HepG2 (cell line): ENCODE measurements around the gene ZNRF3. TPM values are rescaled to one million over a fixed set of nuclear protein-coding genes. Genes with fewer than 3 reads are reported as not detected.
A peak's percentile ranks its signal among the peaks of the same experiment; 100 is the strongest.

ENCODE experiments used
- ATAC-seq: fragments of 200-7000 bp; cut with Tn5 transposase; 3 replicates; pipeline ENCODE4 v1.9.1; 2020; ENCODE audit warnings: mild to moderate bottlenecking, moderate library complexity
- BruUV-seq: library from RNA; stranded (reverse); fragments of 400-500 nt; replicated peaks from 2 replicates; lab custom pipeline; 2021; lab: Mats Ljungman, UMichigan
- CTCF ChIA-PET: fragments of 300-600 bp; formaldehyde crosslinking; extraction: SDS; loops from one replicate; lab custom pipeline; 2021; ENCODE audit warnings: low total read pairs, inconsistent platforms, low intra/inter-chr PET ratio; lab: Yijun Ruan, JAX
- POLR2A ChIA-PET: fragments of 350-600 bp; sonication (Branson Sonifier 250); formaldehyde crosslinking; loops from one replicate; lab custom pipeline; 2020; ENCODE audit warnings: antibody characterized with exemption, inconsistent platforms; lab: Yijun Ruan, JAX
- DNase-seq: peaks from one replicate; pipeline ENCODE4 v3.0.0-alpha.2; 2015; ENCODE audit warnings: low spot score
- FAIRE-seq: peaks from 3 replicates; lab custom pipeline; 2011; peaks lifted over from hg19 to GRCh38; lab: Jason Lieb, UNC
- H2AFZ ChIP-seq: one replicate; pipeline ENCODE4 v1.6.1; 2011; ENCODE audit warnings: low read length, inconsistent platforms
- H3K27ac ChIP-seq: fragments of 300-600 bp; 3 replicates; pipeline ENCODE4 v1.8.0; 2011; ENCODE audit warnings: mixed run types, mild to moderate bottlenecking, mixed read lengths, low read length, inconsistent platforms; ENCODE audit not compliant: insufficient read depth; ENCODE audit errors: extremely low read length
- H3K27me3 ChIP-seq, 2 experiments: fragments of 200-600 bp in 1 of 2; 2 replicates in 1 of 2; 3 replicates in 1 of 2; pipeline versions ENCODE4 v1.6.0 to v1.8.0; 2011; ENCODE audit warnings: low read length in 2 of 2, mild to moderate bottlenecking in 2 of 2, moderate library complexity in 2 of 2, inconsistent platforms in 1 of 2; ENCODE audit not compliant: insufficient read depth in 2 of 2, control insufficient read depth in 1 of 2
- H3K36me3 ChIP-seq, 2 experiments: fragments of 200-600 bp in 1 of 2; replicated peaks in 1 of 2; 2 replicates in 1 of 2; 3 replicates in 1 of 2; pipeline versions ENCODE4 v1.5.1 to v1.8.0; 2011; ENCODE audit warnings: low read length in 2 of 2, inconsistent platforms in 1 of 2; ENCODE audit not compliant: insufficient read depth in 2 of 2, control insufficient read depth in 1 of 2
- H3K4me1 ChIP-seq: 2 replicates; pipeline ENCODE4 v1.5.1; 2012; ENCODE audit warnings: low read length, inconsistent platforms; ENCODE audit not compliant: insufficient read depth
- H3K4me2 ChIP-seq: 2 replicates; pipeline ENCODE4 v1.6.0; 2011; ENCODE audit warnings: low read depth, low read length, inconsistent platforms
- H3K4me3 ChIP-seq, 3 experiments: fragments of 200-600 bp in 1 of 3; sonication (generic), shearing (Covaris generic) in 1 of 3; replicated peaks in 1 of 3; 2 replicates each; pipeline ENCODE4 v1.5.1; 2011 to 2016; ENCODE audit warnings: low read length in 3 of 3, inconsistent platforms in 2 of 3, low read depth in 2 of 3, mild to moderate bottlenecking in 2 of 3, control low read depth in 1 of 3, mixed read lengths in 1 of 3; ENCODE audit not compliant: insufficient read depth in 1 of 3
- H3K79me2 ChIP-seq: one replicate; pipeline ENCODE4 v1.6.1; 2011; ENCODE audit warnings: low read length, inconsistent platforms; ENCODE audit not compliant: insufficient read depth
- H3K9ac ChIP-seq: 2 replicates; pipeline ENCODE4 v1.6.0; 2011; ENCODE audit warnings: mild to moderate bottlenecking, low read depth, low read length, inconsistent platforms; ENCODE audit not compliant: insufficient read depth
- H3K9me3 ChIP-seq: 2 replicates; pipeline ENCODE4 v1.5.1; 2012; ENCODE audit warnings: mild to moderate bottlenecking, low read length
- H4K20me1 ChIP-seq: 2 replicates; pipeline ENCODE4 v1.6.0; 2011; ENCODE audit warnings: inconsistent platforms, mild to moderate bottlenecking, low read length, moderate library complexity; ENCODE audit not compliant: insufficient read depth
- EP300 ChIP-seq, 3 experiments: sonication (generic) in 1 of 3; formaldehyde crosslinking in 1 of 3; IDR thresholded peaks; 2 replicates each; pipeline versions ENCODE4 v1.5.1 to v1.6.1; 2011 to 2020; ENCODE audit warnings: low read depth in 2 of 3, low read length in 2 of 3, borderline replicate concordance in 1 of 3, improper control_type of control experiment in 1 of 3, mild to moderate bottlenecking in 1 of 3, missing genetic modification reagents in 1 of 3, moderate library complexity in 1 of 3
- MEF2D ChIP-seq: sonication (generic); formaldehyde crosslinking; IDR thresholded peaks from 2 replicates; pipeline ENCODE4 v1.5.1; 2020; ENCODE audit warnings: mild to moderate bottlenecking, missing genetic modification reagents
- MIER3 ChIP-seq: IDR thresholded peaks from 2 replicates; pipeline ENCODE4 v1.6.1; 2016; ENCODE audit warnings: missing compliant biosample characterization, borderline replicate concordance
- NFIC ChIP-seq: IDR thresholded peaks from 2 replicates; pipeline ENCODE4 v1.6.1; 2012; ENCODE audit warnings: mild to moderate bottlenecking, low read length, inconsistent platforms
- NR2F6 ChIP-seq, 2 experiments: IDR thresholded peaks; 2 replicates each; pipeline ENCODE4 v1.6.1; 2016; ENCODE audit warnings: antibody characterized with exemption in 1 of 2, mild to moderate bottlenecking in 1 of 2
- PHF21A ChIP-seq: sonication (generic); formaldehyde crosslinking; IDR thresholded peaks from 2 replicates; pipeline ENCODE4 v1.5.0; 2020; ENCODE audit warnings: mild to moderate bottlenecking, missing genetic modification reagents
- RBFOX2 ChIP-seq: fragments of 200-400 bp; formaldehyde crosslinking; IDR thresholded peaks from 2 replicates; pipeline ENCODE4 v1.6.1; 2017; ENCODE audit warnings: low read depth, mild to moderate bottlenecking, low read length
- SKI ChIP-seq: fragments of 450-650 bp; IDR thresholded peaks from one replicate; pipeline ENCODE4 v1.6.1; 2018; ENCODE audit warnings: mild to moderate bottlenecking; ENCODE audit not compliant: partially characterized antibody
- TFAP4 ChIP-seq: sonication (generic); IDR thresholded peaks from 2 replicates; pipeline ENCODE4 v1.6.1; 2016; ENCODE audit warnings: low read depth, borderline replicate concordance
- ZNF18 ChIP-seq: sonication (generic); formaldehyde crosslinking; IDR thresholded peaks from 2 replicates; pipeline ENCODE4 v1.8.0; 2022; ENCODE audit warnings: mild to moderate bottlenecking, missing genetic modification reagents; ENCODE audit not compliant: insufficient replicate concordance
- ZNF281 ChIP-seq: sonication (generic); formaldehyde crosslinking; IDR thresholded peaks from 2 replicates; pipeline ENCODE4 v1.4.0; 2020; ENCODE audit warnings: missing genetic modification reagents, borderline replicate concordance
- ZNF878 ChIP-seq: sonication (generic); formaldehyde crosslinking; IDR thresholded peaks from 2 replicates; pipeline ENCODE4 v1.8.1; 2023; ENCODE audit warnings: mild to moderate bottlenecking, missing genetic modification reagents, moderate library complexity
- WGBS: methylation state at CpG from one replicate; pipeline ENCODE4 v1.1.6; 2017; ENCODE audit warnings: low lambda C conversion rate; 5-methylcytosine and 5-hydroxymethylcytosine counted together
- in situ Hi-C: cut with HindIII; loops from 2 replicates; pipeline ENCODE4 v1.10.0; 2017; ENCODE audit warnings: low pct_unique_long_range_greater_than_20kb; ENCODE audit not compliant: extremely low pct_ligation_motif_present
- intact Hi-C: fragments of 100-400 bp; cut with micrococcal nuclease; formaldehyde crosslinking; loops from one replicate; pipeline ENCODE4 v1.10.0; 2022; ENCODE audit not compliant: unreplicated experiment
- polyA plus RNA-seq, 8 experiments: library from polyadenylated mRNA; depleted of rRNA in 3 of 8; stranded (reverse) in 7 of 8; unstranded in 1 of 8; fragments of >200 nt; fragmentation: Illumina TruSeq in 4 of 8; extraction: Trizol in 4 of 8; gene quantifications; 2 replicates each; pipeline versions ENCODE4 v1.2.1 to v1.2.3, GENCODE V29; 2011 to 2016; ENCODE audit warnings: low read depth in 4 of 8, missing spikeins in 1 of 8, mixed read lengths in 1 of 8; ENCODE audit not compliant: insufficient read depth in 1 of 8
- total RNA-seq, 5 experiments: library from RNA; depleted of rRNA; stranded (reverse); fragments of >200 nt; fragmentation: Illumina TruSeq; extraction: Trizol; gene quantifications; 2 replicates each; pipeline ENCODE4 v1.2.3, GENCODE V29; 2016; ENCODE audit warnings: low read depth in 1 of 5
- TF ChIP-seq, protein P1 (sequence below): IDR thresholded peaks from 2 replicates; pipeline ENCODE4 v1.6.1; 2012; ENCODE audit warnings: inconsistent platforms
- TF ChIP-seq, protein P2 (sequence below): sonication (generic); formaldehyde crosslinking; conservative IDR thresholded peaks from 2 replicates; pipeline ENCODE4 v1.8.0; 2022; ENCODE audit warnings: mild to moderate bottlenecking, moderate library complexity, missing genetic modification reagents

The ZNRF3 gene
- total and polyA plus RNA-seq, 2 of the 13 experiments (the other 11 are each of a cell fraction or from before 2014, with no cell fraction given): 20.3 to 36.7 TPM

DNA sequence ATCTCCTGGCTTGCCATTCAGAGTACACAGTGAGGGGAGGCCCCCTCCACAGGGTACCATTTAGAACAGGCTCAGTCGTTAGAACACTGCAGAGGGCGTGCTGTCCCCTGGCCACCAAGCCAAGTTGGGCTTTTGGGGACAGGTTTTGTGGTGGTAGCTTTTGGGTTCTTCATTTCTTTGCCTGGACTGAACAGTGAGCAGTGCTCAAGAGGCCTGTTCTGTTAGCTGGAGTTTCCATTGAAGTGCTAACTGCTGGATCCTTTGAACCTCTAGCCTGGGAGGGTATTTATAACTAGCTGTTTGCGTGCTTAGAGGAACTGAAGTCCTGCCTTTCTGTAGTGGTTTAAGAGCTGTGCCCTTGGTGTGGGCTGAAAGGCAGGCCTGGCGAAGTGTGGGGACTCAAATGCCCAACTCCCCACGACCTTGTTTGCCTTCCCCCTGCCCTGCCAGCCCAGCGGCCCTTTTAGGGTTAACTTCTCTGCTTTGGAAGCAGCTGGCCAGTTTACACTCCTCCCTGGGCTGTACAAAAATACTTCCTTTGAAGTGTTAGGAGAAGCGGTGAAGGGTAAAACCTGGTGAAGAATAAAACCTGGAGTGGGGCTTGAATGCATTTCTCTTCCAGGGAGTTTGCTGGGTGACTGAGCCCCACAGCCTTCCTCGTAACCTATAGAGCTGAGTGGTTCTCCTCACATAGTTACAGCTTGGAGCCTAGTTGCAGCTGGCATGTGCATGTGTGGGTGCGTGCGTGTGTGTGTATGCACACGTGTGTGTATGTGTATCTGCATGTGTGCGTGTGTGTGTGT, 34.6 kb downstream of the ZNRF3 start:
- Histone ChIP-seq H3K27me3 (no peaks in the 10 kb centered on the region), H3K4me1 (peaks cover 100% of the 10 kb centered on the region), H3K4me2 (peak overlapping the region; percentile 63), H3K36me3 (peaks cover 5 to 6% of the 10 kb centered on the region in 2 experiments; a peak in 2 of 5 replicates), H2AFZ (no peak overlapping the region), H3K9me3 (no peaks in the 10 kb centered on the region), H3K27ac (peak overlapping the region; percentile 81), H3K9ac (peak overlapping the region; percentile 62), H3K79me2 (peaks cover 98% of the 10 kb centered on the region), H3K4me3 (peak overlapping the region in 1 of 3 experiments; percentile 44; a peak in 2 of 6 replicates), H4K20me1 (no peaks in the 10 kb centered on the region)
- intact Hi-C loops (loop anchor here (2.0 kb wide), 1 partner anchor 113 kb away; no protein-coding TSS in a partner anchor), in situ Hi-C loops (loop anchor here (5.0 kb wide), 1 partner anchor 114 kb away; no protein-coding TSS in a partner anchor)
- FAIRE-seq (peak; percentile 79), DNase-seq (peak; percentile 86), ATAC-seq (peak; percentile 72)
- ChIA-PET POLR2A (interaction anchor here (0.7 to 4.9 kb wide), 18 partner anchors 13 to 126 kb away, joined by 3 to 44 read pairs (median 3); partner anchors contain the start of gene ZNRF3), CTCF (no interaction called here)
- BruUV-seq: no TSS peak
- WGBS: 34% methylated on average over 10 of the region's 12 CpGs
- peak; percentile 74 for TF ChIP-seq NR2F6 (IDR thresholded peaks at IDR 0.05)
- TF ChIP-seq NR2F6 (CRISPR knock-in tag; IDR thresholded peaks at IDR 0.05): peak; percentile 54; the same call in 1 of the 2 replicates
- TF ChIP-seq ZNF281: peak; percentile 57; the same call in 1 of the 2 replicates
- TF ChIP-seq ZNF878 (CRISPR knock-in tag): no peak
- TF ChIP-seq NFIC: peak; percentile 80
- TF ChIP-seq MIER3 (CRISPR knock-in tag): peak; percentile 57; the same call in 1 of the 2 replicates
- TF ChIP-seq, protein P1, sequence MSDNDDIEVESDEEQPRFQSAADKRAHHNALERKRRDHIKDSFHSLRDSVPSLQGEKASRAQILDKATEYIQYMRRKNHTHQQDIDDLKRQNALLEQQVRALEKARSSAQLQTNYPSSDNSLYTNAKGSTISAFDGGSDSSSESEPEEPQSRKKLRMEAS: peak; percentile 47
- peak; percentile 97 for TF ChIP-seq TFAP4
- peak in 1 of 2 experiments; percentile 91; a peak in 2 of 4 replicates for TF ChIP-seq EP300 (IDR thresholded peaks at IDR 0.05; ENCODE audit: low read depth in 2 of 2, low read length in 2 of 2)
- TF ChIP-seq EP300 (CRISPR knock-in tag; IDR thresholded peaks at IDR 0.05; ENCODE audit: borderline replicate concordance): peak; percentile 74; the same call in 1 of the 2 replicates
- TF ChIP-seq, protein P2, sequence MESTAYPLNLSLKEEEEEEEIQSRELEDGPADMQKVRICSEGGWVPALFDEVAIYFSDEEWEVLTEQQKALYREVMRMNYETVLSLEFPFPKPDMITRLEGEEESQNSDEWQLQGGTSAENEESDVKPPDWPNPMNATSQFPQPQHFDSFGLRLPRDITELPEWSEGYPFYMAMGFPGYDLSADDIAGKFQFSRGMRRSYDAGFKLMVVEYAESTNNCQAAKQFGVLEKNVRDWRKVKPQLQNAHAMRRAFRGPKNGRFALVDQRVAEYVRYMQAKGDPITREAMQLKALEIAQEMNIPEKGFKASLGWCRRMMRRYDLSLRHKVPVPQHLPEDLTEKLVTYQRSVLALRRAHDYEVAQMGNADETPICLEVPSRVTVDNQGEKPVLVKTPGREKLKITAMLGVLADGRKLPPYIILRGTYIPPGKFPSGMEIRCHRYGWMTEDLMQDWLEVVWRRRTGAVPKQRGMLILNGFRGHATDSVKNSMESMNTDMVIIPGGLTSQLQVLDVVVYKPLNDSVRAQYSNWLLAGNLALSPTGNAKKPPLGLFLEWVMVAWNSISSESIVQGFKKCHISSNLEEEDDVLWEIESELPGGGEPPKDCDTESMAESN (CRISPR knock-in tag): peak; percentile 64; the same call in 1 of the 2 replicates
- peak; percentile 45 for TF ChIP-seq ZNF18 (CRISPR knock-in tag)
- peak; percentile 88; the same call in 1 of the 2 replicates for TF ChIP-seq PHF21A (CRISPR knock-in tag)
- peak; percentile 27 for TF ChIP-seq SKI
- TF ChIP-seq MEF2D (CRISPR knock-in tag): peak; percentile 93
- no peak for TF ChIP-seq RBFOX2
